NB4 (cell line): ENCODE results near the gene FCHSD1.

Source experiments
- DNase-seq: peaks from one replicate; pipeline ENCODE4 v3.0.0; 2010; ENCODE audit warnings: low read depth
- H3K4me3 ChIP-seq: one replicate; pipeline ENCODE4 v1.5.1; 2011; ENCODE audit warnings: mild to moderate bottlenecking, low read depth, low read length, moderate library complexity
- CTCF ChIP-seq: IDR thresholded peaks from one replicate; pipeline ENCODE4 v1.5.1; 2012; ENCODE audit warnings: low read depth, low read length
- MYC ChIP-seq: IDR thresholded peaks from 2 replicates; pipeline ENCODE4 v1.6.1; 2011; ENCODE audit warnings: low read depth, low read length
- POLR2A ChIP-seq: IDR thresholded peaks from 2 replicates; pipeline ENCODE4 v1.6.1; 2011; ENCODE audit warnings: mild to moderate bottlenecking; ENCODE audit not compliant: insufficient read length; ENCODE audit errors: extremely low read depth
- TF ChIP-seq, protein P1 (sequence below): IDR thresholded peaks from 2 replicates; pipeline ENCODE4 v1.6.1; 2011; ENCODE audit warnings: low read depth, low read length

The FCHSD1 gene

DNA sequence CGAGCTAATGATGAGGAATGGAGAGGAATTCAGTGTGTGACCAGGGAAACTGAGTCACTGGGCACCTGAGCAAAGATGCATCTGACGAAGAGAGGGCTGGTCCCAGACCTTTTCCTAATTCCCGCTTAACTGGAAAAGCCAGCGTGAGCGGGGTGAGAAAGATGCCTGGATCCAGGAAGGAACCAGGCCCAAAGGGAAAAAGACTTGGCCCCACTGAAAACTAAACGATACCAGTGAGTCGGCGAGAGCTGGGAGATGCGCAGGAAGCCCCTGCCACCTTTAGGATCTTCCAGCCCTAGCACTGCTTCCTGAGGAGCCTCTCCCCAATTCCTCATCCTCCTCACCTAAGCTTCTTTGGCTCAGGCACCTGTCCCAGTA is 499 bp upstream of the FCHSD1 start:
- DNase-seq: no peak
- TF ChIP-seq CTCF: no peak
- TF ChIP-seq, protein P1, sequence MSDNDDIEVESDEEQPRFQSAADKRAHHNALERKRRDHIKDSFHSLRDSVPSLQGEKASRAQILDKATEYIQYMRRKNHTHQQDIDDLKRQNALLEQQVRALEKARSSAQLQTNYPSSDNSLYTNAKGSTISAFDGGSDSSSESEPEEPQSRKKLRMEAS: no peak
- no peak for TF ChIP-seq MYC
- no peak for TF ChIP-seq POLR2A
- peak overlapping the region; percentile 32 for H3K4me3 ChIP-seq

GRCh38 chr5:141649972-141650371 is 1.2 kb downstream of the FCHSD1 start:
- no peak for DNase-seq
- H3K4me3 ChIP-seq: no peak overlapping the region
- TF ChIP-seq CTCF (no peak), POLR2A (no peak), MYC (no peak)
- TF ChIP-seq, protein P1: no peak

- TF ChIP-seq POLR2A: no peak
- TF ChIP-seq, protein P1: no peak
- TF ChIP-seq MYC: no peak
- no peak for TF ChIP-seq CTCF
- DNase-seq: no peak
- no peak overlapping the region for H3K4me3 ChIP-seq
These were observed 2.0 kb downstream of the FCHSD1 start for GRCh38 chr5:141649056-141649688.

- DNase-seq: no peak
- no peak overlapping the region for H3K4me3 ChIP-seq
- TF ChIP-seq POLR2A: no peak
- no peak for TF ChIP-seq CTCF
- TF ChIP-seq, protein P1: no peak
- TF ChIP-seq MYC: no peak
These were observed 3.4 kb downstream of the FCHSD1 start for GRCh38 chr5:141647851-141648250.

- H3K4me3 ChIP-seq: no peak overlapping the region
- TF ChIP-seq POLR2A (no peak), CTCF (no peak), MYC (no peak)
- TF ChIP-seq, protein P1: no peak
- no peak for DNase-seq
These were observed 4.0 kb downstream of the FCHSD1 start for GRCh38 chr5:141647242-141647641.

DNA sequence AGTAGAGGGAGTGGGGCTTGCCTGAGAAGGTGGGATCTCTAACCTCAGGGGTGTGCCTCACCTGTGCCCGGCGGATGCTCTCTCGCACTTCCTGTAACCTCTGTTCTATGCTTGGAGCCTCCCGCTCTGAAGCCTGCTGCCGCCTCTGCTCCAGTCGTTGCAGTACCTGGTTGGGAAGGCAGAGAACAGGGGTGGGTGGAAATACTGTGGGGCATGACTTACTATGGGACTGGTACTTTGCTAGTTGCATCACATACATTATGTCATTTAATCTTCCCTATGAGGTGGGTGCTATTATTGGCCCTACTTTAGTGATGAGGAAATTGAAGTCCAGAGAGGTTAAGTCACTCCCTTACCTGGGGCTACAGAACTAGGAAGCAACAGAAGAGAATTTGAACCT is 5.2 kb downstream of the FCHSD1 start:
- no peak for DNase-seq
- TF ChIP-seq POLR2A: no peak
- no peak for TF ChIP-seq CTCF
- TF ChIP-seq, protein P1: no peak
- no peak for TF ChIP-seq MYC
- H3K4me3 ChIP-seq: no peak overlapping the region
